Vagina (tissue), 2 donors: Measurements from ENCODE around the gene LRRFIP1. TPM values are rescaled to one million over a fixed set of nuclear protein-coding genes. Genes with fewer than 3 reads are reported as not detected.
A peak's percentile ranks its signal among the peaks of the same experiment; 100 is the strongest.
"Not testable (repeated sequence)": the region's sequence is repeated elsewhere in the genome, so short reads cannot be mapped to it uniquely, and the experiment has no call there.

Source experiments
- DNase-seq, 2 donors: peaks; one replicate each; pipeline ENCODE4 v3.0.0-alpha.2; 2017; ENCODE audit errors: extremely low spot score in 2 of 2
- H3K27ac ChIP-seq: fragments of 200-600 bp; sonication (generic); one replicate; pipeline ENCODE4 v1.5.1; 2019
- H3K27me3 ChIP-seq: fragments of 200-600 bp; sonication (generic); one replicate; pipeline ENCODE4 v1.5.1; 2019
- H3K36me3 ChIP-seq, 2 donors: fragments of 200-600 bp; sonication (generic); one replicate each; pipeline ENCODE4 v1.5.1; 2017 to 2019
- H3K4me1 ChIP-seq: fragments of 200-600 bp; sonication (generic); one replicate; pipeline ENCODE4 v1.5.1; 2019
- H3K4me3 ChIP-seq, 2 donors: fragments of 200-600 bp; sonication (generic); 1 replicate in 1 of 2; 2 replicates in 1 of 2; pipeline ENCODE4 v1.5.1; 2016 to 2019
- H3K9me3 ChIP-seq: fragments of 200-600 bp; sonication (generic); one replicate; pipeline ENCODE4 v1.5.1; 2019
- CTCF ChIP-seq, 3 experiments: fragments of 450-650 bp in 2 of 3; fragments of 200-600 bp in 1 of 3; sonication (generic) in 1 of 3; IDR thresholded peaks; one replicate each; pipeline ENCODE4 v1.5.1; 2017 to 2019; ENCODE audit warnings: antibody characterized with exemption in 3 of 3, mild to moderate bottlenecking in 2 of 3, moderate library complexity in 2 of 3
- POLR2A ChIP-seq, 2 donors: fragments of 450-650 bp; IDR thresholded peaks; one replicate each; pipeline ENCODE4 v1.6.1; 2017; ENCODE audit warnings: antibody characterized with exemption in 2 of 2, mild to moderate bottlenecking in 2 of 2, moderate library complexity in 2 of 2
- POLR2AphosphoS5 ChIP-seq, 2 donors: sonication (generic); formaldehyde crosslinking; IDR thresholded peaks; one replicate each; pipeline ENCODE4 v1.9.0; 2017; ENCODE audit warnings: antibody characterized with exemption in 2 of 2, mild to moderate bottlenecking in 2 of 2, low read depth in 1 of 2; ENCODE audit not compliant: insufficient read depth in 1 of 2
- intact Hi-C: fragments of 100-400 bp; cut with DNase I; formaldehyde crosslinking; loops from one replicate; pipeline ENCODE4 v1.15.1; 2023
- total RNA-seq: library from RNA; depleted of rRNA; stranded (reverse); fragments of >200 nt; gene quantifications from one replicate; pipeline ENCODE4 v1.2.3, GENCODE V29; 2016

Gene LRRFIP1
- total RNA-seq, 1 donor from 2014 or later = 132 TPM

- no peaks in the 10 kb centered on the region for H3K27me3 ChIP-seq
- H3K27ac ChIP-seq = no peak overlapping the region
- H3K4me3 ChIP-seq = no peak overlapping the region
- intact Hi-C loops = no loop called here
- no peaks in the 10 kb centered on the region for H3K36me3 ChIP-seq
- TF ChIP-seq CTCF (IDR thresholded peaks at IDR 0.05) = no peak
- TF ChIP-seq POLR2A (IDR thresholded peaks at IDR 0.05) = no peak
- no peak for TF ChIP-seq POLR2AphosphoS5 (IDR thresholded peaks at IDR 0.05; ENCODE audit: insufficient read depth in 1 of 2, low read depth in 1 of 2)
- peaks cover 27% of the 10 kb centered on the region for H3K4me1 ChIP-seq
- no peak for DNase-seq
- no peaks in the 10 kb centered on the region for H3K9me3 ChIP-seq
Observed at GRCh38 chr2:237666606-237667005, 39.2 kb downstream of the LRRFIP1 start.

- DNase-seq, H3K4me3 ChIP-seq, intact Hi-C loops, H3K36me3 ChIP-seq, H3K9me3 ChIP-seq, H3K27ac ChIP-seq, H3K27me3 ChIP-seq: not testable (repeated sequence)
- H3K4me1 ChIP-seq = peaks cover 24% of the 10 kb centered on the region
Observed at GRCh38 chr2:237667050-237667576, 39.7 kb downstream of the LRRFIP1 start.

GRCh38 chr2:237667893-237668292 lies 40.5 kb downstream of the LRRFIP1 start:
- intact Hi-C loops = no loop called here
- peaks cover 27% of the 10 kb centered on the region for H3K4me1 ChIP-seq
- no peak overlapping the region for H3K27ac ChIP-seq
- DNase-seq = no peak
- no peaks in the 10 kb centered on the region for H3K36me3 ChIP-seq
- H3K27me3 ChIP-seq = no peaks in the 10 kb centered on the region
- no peaks in the 10 kb centered on the region for H3K9me3 ChIP-seq
- H3K4me3 ChIP-seq = no peak overlapping the region
- TF ChIP-seq POLR2AphosphoS5 (IDR thresholded peaks at IDR 0.05; ENCODE audit: insufficient read depth in 1 of 2, low read depth in 1 of 2) (no peak), POLR2A (IDR thresholded peaks at IDR 0.05) (no peak), CTCF (IDR thresholded peaks at IDR 0.05) (no peak)

GRCh38 chr2:237668440-237668839 lies 41.1 kb downstream of the LRRFIP1 start:
- H3K27me3 ChIP-seq = no peaks in the 10 kb centered on the region

GRCh38 chr2:237669283-237669627 lies 41.9 kb downstream of the LRRFIP1 start:
- Histone ChIP-seq H3K27me3 (no peaks in the 10 kb centered on the region), H3K4me1 (peaks cover 34% of the 10 kb centered on the region), H3K27ac (peak overlapping the region; percentile 57), H3K9me3 (no peaks in the 10 kb centered on the region), H3K36me3 (no peaks in the 10 kb centered on the region), H3K4me3 (no peak overlapping the region)
- DNase-seq = no peak
- TF ChIP-seq POLR2AphosphoS5 (IDR thresholded peaks at IDR 0.05; ENCODE audit: insufficient read depth in 1 of 2, low read depth in 1 of 2) = no peak
- no peak for TF ChIP-seq POLR2A (IDR thresholded peaks at IDR 0.05)
- TF ChIP-seq CTCF (IDR thresholded peaks at IDR 0.05) = no peak
- intact Hi-C loops = no loop called here

More at GRCh38 chr2:237668440-237668839, 41.1 kb downstream of the LRRFIP1 start:
- TF ChIP-seq POLR2AphosphoS5 (IDR thresholded peaks at IDR 0.05; ENCODE audit: insufficient read depth in 1 of 2, low read depth in 1 of 2) (no peak), POLR2A (IDR thresholded peaks at IDR 0.05) (no peak), CTCF (IDR thresholded peaks at IDR 0.05) (no peak)
- no peak for DNase-seq
- Histone ChIP-seq H3K4me1 (peaks cover 28% of the 10 kb centered on the region), H3K9me3 (no peaks in the 10 kb centered on the region), H3K36me3 (no peaks in the 10 kb centered on the region), H3K27ac (peak overlapping the region; percentile 57), H3K4me3 (no peak overlapping the region)
- intact Hi-C loops = no loop called here
